IMR-90 (cell line): Measurements from ENCODE around the gene CEL. TPM values are rescaled to one million over a fixed set of nuclear protein-coding genes. Genes with fewer than 3 reads are reported as not detected.

Source experiments
- ATAC-seq: fragments of 200-7000 bp; cut with Tn5 transposase; 2 replicates; pipeline ENCODE4 v1.9.1; 2020; ENCODE audit warnings: low read depth, mild to moderate bottlenecking, moderate library complexity
- BruUV-seq: library from RNA; stranded (reverse); fragments of 400-500 nt; replicated peaks from 2 replicates; lab custom pipeline; 2021; lab: Mats Ljungman, UMichigan
- CTCF ChIA-PET: fragments of 300-600 bp; formaldehyde crosslinking; extraction: SDS; loops from one replicate; lab custom pipeline; 2021; ENCODE audit warnings: antibody characterized with exemption; lab: Yijun Ruan, JAX
- POLR2A ChIA-PET: fragments of 300-600 bp; sonication (Branson Sonifier 250); formaldehyde crosslinking; loops from one replicate; lab custom pipeline; 2022; ENCODE audit warnings: antibody characterized with exemption; ENCODE audit not compliant: unreplicated experiment; lab: Charles Lee
- DNase-seq: peaks from one replicate; pipeline ENCODE4 v3.0.0; 2013
- H2AFZ ChIP-seq: replicated peaks from 2 replicates; pipeline ENCODE3; 2013; ENCODE audit warnings: low read length, mild to moderate bottlenecking; ENCODE audit not compliant: poor library complexity
- H2AK5ac ChIP-seq: 2 replicates; pipeline ENCODE4 v1.6.1; 2013; ENCODE audit warnings: low read depth, low read length, inconsistent platforms
- H2AK9ac ChIP-seq: replicated peaks from 2 replicates; pipeline ENCODE3; 2013; ENCODE audit warnings: mild to moderate bottlenecking, low read depth, low read length, moderate library complexity; ENCODE audit not compliant: poor library complexity
- H2BK120ac ChIP-seq: 2 replicates; pipeline ENCODE4 v1.6.1; 2013; ENCODE audit warnings: low read depth, low read length, inconsistent platforms
- H2BK15ac ChIP-seq: 3 replicates; pipeline ENCODE4 v1.6.1; 2013; ENCODE audit warnings: low read depth, low read length, inconsistent platforms
- H2BK20ac ChIP-seq: 2 replicates; pipeline ENCODE4 v1.6.1; 2013; ENCODE audit warnings: low read depth, mild to moderate bottlenecking, inconsistent platforms, low read length, moderate library complexity
- H2BK5ac ChIP-seq: 2 replicates; pipeline ENCODE4 v1.6.1; 2013; ENCODE audit warnings: mild to moderate bottlenecking, low read depth, low read length, inconsistent platforms; ENCODE audit not compliant: poor library complexity, severe bottlenecking
- H3K14ac ChIP-seq: replicated peaks from 2 replicates; pipeline ENCODE4 v1.6.1; 2013; ENCODE audit warnings: low read depth, low read length, inconsistent platforms
- H3K18ac ChIP-seq: 2 replicates; pipeline ENCODE4 v1.6.1; 2013; ENCODE audit warnings: low read depth, low read length, control low read depth
- H3K23ac ChIP-seq: 2 replicates; pipeline ENCODE4 v1.6.1; 2013; ENCODE audit warnings: low read depth, low read length, inconsistent platforms
- H3K27ac ChIP-seq: 2 replicates; pipeline ENCODE4 v1.5.1; 2013; ENCODE audit warnings: mild to moderate bottlenecking, control low read depth, low read length; ENCODE audit not compliant: insufficient read depth
- H3K27me3 ChIP-seq: 2 replicates; pipeline ENCODE4 v1.6.1; 2013; ENCODE audit warnings: low read length; ENCODE audit not compliant: control insufficient read depth, insufficient read depth
- H3K36me3 ChIP-seq: 2 replicates; pipeline ENCODE4 v1.6.1; 2013; ENCODE audit warnings: low read length, mixed read lengths; ENCODE audit not compliant: control insufficient read depth, insufficient read depth
- H3K4ac ChIP-seq: 2 replicates; pipeline ENCODE4 v1.6.1; 2013; ENCODE audit warnings: low read depth, low read length, inconsistent platforms
- H3K4me1 ChIP-seq: 2 replicates; pipeline ENCODE4 v1.6.1; 2013; ENCODE audit warnings: low read length, mixed read lengths; ENCODE audit not compliant: control insufficient read depth, insufficient read depth
- H3K4me2 ChIP-seq: 2 replicates; pipeline ENCODE4 v1.6.1; 2013; ENCODE audit warnings: low read depth, mild to moderate bottlenecking, control low read depth, low read length, moderate library complexity
- H3K4me3 ChIP-seq: 2 replicates; pipeline ENCODE4 v1.5.1; 2013; ENCODE audit warnings: low read depth, mild to moderate bottlenecking, control low read depth, low read length, moderate library complexity; ENCODE audit not compliant: insufficient read depth
- H3K56ac ChIP-seq: 2 replicates; pipeline ENCODE4 v1.6.1; 2013; ENCODE audit warnings: low read length, inconsistent platforms; ENCODE audit not compliant: insufficient read depth; ENCODE audit errors: extremely low read depth
- H3K79me1 ChIP-seq, 2 experiments: 2 replicates each; pipeline ENCODE4 v1.6.1; 2013; ENCODE audit warnings: low read length in 2 of 2, inconsistent platforms in 1 of 2, low read depth in 1 of 2
- H3K9ac ChIP-seq: 2 replicates; pipeline ENCODE4 v1.6.1; 2013; ENCODE audit warnings: low read depth, low read length, control low read depth
- H3K9me1 ChIP-seq: 2 replicates; pipeline ENCODE4 v1.6.1; 2013; ENCODE audit warnings: low read length, inconsistent platforms; ENCODE audit not compliant: insufficient read depth
- H3K9me3 ChIP-seq: 2 replicates; pipeline ENCODE4 v1.6.1; 2013; ENCODE audit warnings: low read length; ENCODE audit not compliant: control insufficient read depth, insufficient read depth
- H4K20me1 ChIP-seq: 2 replicates; pipeline ENCODE4 v1.6.1; 2013; ENCODE audit warnings: low read length, inconsistent platforms; ENCODE audit not compliant: insufficient read depth
- H4K5ac ChIP-seq: 2 replicates; pipeline ENCODE4 v1.6.1; 2013; ENCODE audit warnings: mild to moderate bottlenecking, low read depth, low read length, control low read depth
- H4K8ac ChIP-seq, 2 experiments: 2 replicates each; pipeline ENCODE4 v1.6.1; 2013; ENCODE audit warnings: low read depth in 2 of 2, low read length in 2 of 2, control low read depth in 1 of 2, inconsistent platforms in 1 of 2
- H4K91ac ChIP-seq: 2 replicates; pipeline ENCODE4 v1.6.1; 2013; ENCODE audit warnings: low read depth, low read length, inconsistent platforms; ENCODE audit not compliant: insufficient read depth
- CEBPB ChIP-seq: IDR thresholded peaks from 2 replicates; pipeline ENCODE4 v1.6.1; 2012; ENCODE audit warnings: low read depth, low read length, improper control_type of control experiment
- CHD1 ChIP-seq: IDR thresholded peaks from 2 replicates; pipeline ENCODE4 v1.6.1; 2012; ENCODE audit warnings: low read depth, low read length, improper control_type of control experiment
- FOS ChIP-seq: fragments of 150-350 bp; IDR thresholded peaks from 2 replicates; pipeline ENCODE4 v1.6.1; 2016; ENCODE audit warnings: low read depth, low read length
- MAFK ChIP-seq: IDR thresholded peaks from 2 replicates; pipeline ENCODE4 v1.6.1; 2012; ENCODE audit warnings: low read depth, low read length, improper control_type of control experiment
- MAZ ChIP-seq: IDR thresholded peaks from 2 replicates; pipeline ENCODE4 v1.6.1; 2012; ENCODE audit warnings: low read depth, mild to moderate bottlenecking, low read length, improper control_type of control experiment, moderate library complexity, borderline replicate concordance
- MXI1 ChIP-seq: IDR thresholded peaks from 2 replicates; pipeline ENCODE4 v1.6.1; 2012; ENCODE audit warnings: low read depth, mild to moderate bottlenecking, low read length, moderate library complexity, borderline replicate concordance
- NFE2L2 ChIP-seq: fragments of 150-350 bp; IDR thresholded peaks from 2 replicates; pipeline ENCODE4 v1.6.1; 2016; ENCODE audit warnings: low read depth, mild to moderate bottlenecking, low read length
- POLR2A ChIP-seq: IDR thresholded peaks from 2 replicates; pipeline ENCODE4 v1.6.1; 2012; ENCODE audit warnings: mild to moderate bottlenecking, low read depth, low read length
- RAD21 ChIP-seq: IDR thresholded peaks from 2 replicates; pipeline ENCODE4 v1.6.1; 2012; ENCODE audit warnings: low read length, improper control_type of control experiment
- RCOR1 ChIP-seq: IDR thresholded peaks from 2 replicates; pipeline ENCODE4 v1.6.1; 2012; ENCODE audit warnings: mild to moderate bottlenecking, low read length, improper control_type of control experiment; ENCODE audit not compliant: insufficient replicate concordance
- RFX5 ChIP-seq: IDR thresholded peaks from 2 replicates; pipeline ENCODE4 v1.8.0; 2012; ENCODE audit warnings: low read depth, mild to moderate bottlenecking, low read length, moderate library complexity
- WGBS, 2 experiments: methylation state at CpG; one replicate each; pipeline versions ENCODE4 v1.1.5 to v1.1.7; 2013; ENCODE audit warnings: missing lambda C conversion rate in 2 of 2; ENCODE audit not compliant: insufficient read length in 1 of 2; ENCODE audit errors: extremely low coverage in 2 of 2; 5-methylcytosine and 5-hydroxymethylcytosine counted together
- dilution Hi-C: fragments of 300-500 bp; cut with HindIII; formaldehyde crosslinking; loops from one replicate; pipeline ENCODE4 v1.14.3; 2018; ENCODE audit warnings: low sequenced_read_pairs; ENCODE audit not compliant: unreplicated experiment
- in situ Hi-C: fragments of 300-500 bp; cut with MboI; formaldehyde crosslinking; loops from 3 replicates; pipeline ENCODE4 v1.14.3; 2019; ENCODE audit warnings: low sequenced_read_pairs, inconsistent platforms, mixed read lengths
- intact Hi-C: fragments of 100-400 bp; cut with micrococcal nuclease; formaldehyde crosslinking; loops from 2 replicates; pipeline ENCODE4 v1.10.0; 2022
- polyA plus RNA-seq, 3 experiments: library from polyadenylated mRNA; depleted of rRNA; stranded (reverse); fragments of >200 nt; gene quantifications; 2 replicates each; pipeline ENCODE4 v1.2.3, GENCODE V29; 2012; ENCODE audit warnings: low replicate concordance in 1 of 3
- total RNA-seq: library from RNA; depleted of rRNA; stranded (reverse); fragments of >200 nt; gene quantifications from 2 replicates; pipeline ENCODE4 v1.2.3, GENCODE V29; 2012
- TF ChIP-seq, protein P1 (sequence below): conservative IDR thresholded peaks from 2 replicates; pipeline ENCODE4 v1.5.1; 2012; ENCODE audit warnings: mild to moderate bottlenecking, low read depth, low read length, improper control_type of control experiment
- TF ChIP-seq, protein P2 (sequence below): fragments of 150-350 bp; IDR thresholded peaks from 2 replicates; pipeline ENCODE4 v1.6.1; 2016; ENCODE audit warnings: low read depth, mild to moderate bottlenecking, low read length, moderate library complexity, borderline replicate concordance
- TF ChIP-seq, protein P3 (sequence below): fragments of 150-350 bp; IDR thresholded peaks from 2 replicates; pipeline ENCODE4 v1.6.1; 2017; ENCODE audit warnings: mild to moderate bottlenecking, antibody characterized with exemption, low read length, low read depth

Gene CEL
- total and polyA plus RNA-seq, 2 of the 4 experiments (the other 2 are of a cell fraction): under 0.01 to 0.75 TPM

DNA sequence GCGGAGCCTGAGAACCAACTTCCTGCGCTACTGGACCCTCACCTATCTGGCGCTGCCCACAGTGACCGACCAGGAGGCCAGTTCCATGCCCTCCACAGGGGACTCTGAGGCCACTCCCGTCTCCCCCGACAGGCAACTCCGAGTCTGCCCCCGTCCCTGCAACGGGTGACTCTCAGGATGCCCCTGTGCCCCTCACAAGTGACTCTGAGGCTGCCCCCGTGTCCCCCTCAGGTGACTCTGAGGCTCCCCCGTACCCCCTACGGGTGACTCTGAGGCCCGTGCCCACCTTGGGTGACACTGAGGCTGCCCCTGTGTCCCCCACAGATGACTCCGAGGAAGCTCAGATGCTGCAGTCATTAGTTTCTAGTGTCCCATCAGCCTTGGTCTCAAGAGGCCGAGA, 25.1 kb downstream of the CEL start:
- Histone ChIP-seq H2BK20ac (no peak overlapping the region), H2AFZ (no peak overlapping the region), H2AK5ac (no peak overlapping the region), H3K27me3 (peaks cover 4% of the 10 kb centered on the region; the same call in 1 of the 2 replicates), H3K4me1 (no peaks in the 10 kb centered on the region), H4K91ac (no peak overlapping the region), H3K27ac (no peak overlapping the region), H3K56ac (no peak overlapping the region), H2BK5ac (no peak overlapping the region), H3K14ac (no peak overlapping the region), H2BK15ac (no peak overlapping the region), H3K18ac (no peak overlapping the region), H4K5ac (no peak overlapping the region), H3K4ac (no peak overlapping the region), H3K4me2 (no peak overlapping the region), H4K20me1 (no peaks in the 10 kb centered on the region), H3K79me1 (no peaks in the 10 kb centered on the region), H3K9me3 (no peaks in the 10 kb centered on the region), H3K9me1 (no peaks in the 10 kb centered on the region), H3K4me3 (no peak overlapping the region), H4K8ac (no peak overlapping the region), H2AK9ac (no peak overlapping the region), H3K23ac (no peak overlapping the region), H3K9ac (no peak overlapping the region), H2BK120ac (no peak overlapping the region), H3K36me3 (no peaks in the 10 kb centered on the region)
- dilution Hi-C loops (no loop called here), intact Hi-C loops (no loop called here), in situ Hi-C loops (no loop called here)
- DNase-seq (no peak), ATAC-seq (no peak)
- no peak for TF ChIP-seq RAD21
- TF ChIP-seq NFE2L2: no peak
- TF ChIP-seq, protein P1, sequence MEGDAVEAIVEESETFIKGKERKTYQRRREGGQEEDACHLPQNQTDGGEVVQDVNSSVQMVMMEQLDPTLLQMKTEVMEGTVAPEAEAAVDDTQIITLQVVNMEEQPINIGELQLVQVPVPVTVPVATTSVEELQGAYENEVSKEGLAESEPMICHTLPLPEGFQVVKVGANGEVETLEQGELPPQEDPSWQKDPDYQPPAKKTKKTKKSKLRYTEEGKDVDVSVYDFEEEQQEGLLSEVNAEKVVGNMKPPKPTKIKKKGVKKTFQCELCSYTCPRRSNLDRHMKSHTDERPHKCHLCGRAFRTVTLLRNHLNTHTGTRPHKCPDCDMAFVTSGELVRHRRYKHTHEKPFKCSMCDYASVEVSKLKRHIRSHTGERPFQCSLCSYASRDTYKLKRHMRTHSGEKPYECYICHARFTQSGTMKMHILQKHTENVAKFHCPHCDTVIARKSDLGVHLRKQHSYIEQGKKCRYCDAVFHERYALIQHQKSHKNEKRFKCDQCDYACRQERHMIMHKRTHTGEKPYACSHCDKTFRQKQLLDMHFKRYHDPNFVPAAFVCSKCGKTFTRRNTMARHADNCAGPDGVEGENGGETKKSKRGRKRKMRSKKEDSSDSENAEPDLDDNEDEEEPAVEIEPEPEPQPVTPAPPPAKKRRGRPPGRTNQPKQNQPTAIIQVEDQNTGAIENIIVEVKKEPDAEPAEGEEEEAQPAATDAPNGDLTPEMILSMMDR: no peak
- TF ChIP-seq POLR2A: no peak
- no peak for TF ChIP-seq FOS
- TF ChIP-seq CHD1: no peak
- no peak for TF ChIP-seq CEBPB
- TF ChIP-seq RFX5: no peak
- no peak for TF ChIP-seq MAFK
- TF ChIP-seq MXI1: no peak
- TF ChIP-seq RCOR1: no peak
- TF ChIP-seq, protein P2, sequence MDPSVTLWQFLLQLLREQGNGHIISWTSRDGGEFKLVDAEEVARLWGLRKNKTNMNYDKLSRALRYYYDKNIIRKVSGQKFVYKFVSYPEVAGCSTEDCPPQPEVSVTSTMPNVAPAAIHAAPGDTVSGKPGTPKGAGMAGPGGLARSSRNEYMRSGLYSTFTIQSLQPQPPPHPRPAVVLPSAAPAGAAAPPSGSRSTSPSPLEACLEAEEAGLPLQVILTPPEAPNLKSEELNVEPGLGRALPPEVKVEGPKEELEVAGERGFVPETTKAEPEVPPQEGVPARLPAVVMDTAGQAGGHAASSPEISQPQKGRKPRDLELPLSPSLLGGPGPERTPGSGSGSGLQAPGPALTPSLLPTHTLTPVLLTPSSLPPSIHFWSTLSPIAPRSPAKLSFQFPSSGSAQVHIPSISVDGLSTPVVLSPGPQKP: no peak
- TF ChIP-seq, protein P3, sequence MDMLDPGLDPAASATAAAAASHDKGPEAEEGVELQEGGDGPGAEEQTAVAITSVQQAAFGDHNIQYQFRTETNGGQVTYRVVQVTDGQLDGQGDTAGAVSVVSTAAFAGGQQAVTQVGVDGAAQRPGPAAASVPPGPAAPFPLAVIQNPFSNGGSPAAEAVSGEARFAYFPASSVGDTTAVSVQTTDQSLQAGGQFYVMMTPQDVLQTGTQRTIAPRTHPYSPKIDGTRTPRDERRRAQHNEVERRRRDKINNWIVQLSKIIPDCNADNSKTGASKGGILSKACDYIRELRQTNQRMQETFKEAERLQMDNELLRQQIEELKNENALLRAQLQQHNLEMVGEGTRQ: no peak
- no peak for TF ChIP-seq MAZ
- ChIA-PET CTCF (interaction anchor here (0.6 kb wide), 1 partner anchor 12 kb away, joined by 3 read pairs; no protein-coding TSS in a partner anchor), POLR2A (no interaction called here)
- BruUV-seq: no TSS peak
- 67% methylated on average over 6 of the region's 15 CpGs; no CpG with 5 or more reads in 1 of the 2 experiments for WGBS, 2 experiments
